HG03139 (cell line): Measurements from ENCODE around the gene ATP5MG.
A peak's percentile ranks its signal among the peaks of the same experiment; 100 is the strongest.
"Not testable (repeated sequence)": the region's sequence is repeated elsewhere in the genome, so short reads cannot be mapped to it uniquely, and the experiment has no call there.

ENCODE experiments used
- ATAC-seq: cut with Tn5 transposase; IDR thresholded peaks from one replicate; pipeline ENCODE4 v1.9.1; 2021; ENCODE audit not compliant: unreplicated experiment

ATP5MG gene

GRCh38 chr11:118406599-118407166 lies 5.3 kb downstream of the ATP5MG start:
- ATAC-seq = no peak

GRCh38 chr11:118410055-118410745 lies 8.8 kb downstream of the ATP5MG start:
- no peak for ATAC-seq

GRCh38 chr11:118411530-118411929 lies 10.1 kb downstream of the ATP5MG start:
- ATAC-seq = no peak

- no peak for ATAC-seq
These were observed 11.5 kb downstream of the ATP5MG start for GRCh38 chr11:118412921-118413320.

- ATAC-seq = no peak
These were observed 13.8 kb downstream of the ATP5MG start for GRCh38 chr11:118415062-118415738.

GRCh38 chr11:118415739-118416068 lies 14.3 kb downstream of the ATP5MG start:
- no peak for ATAC-seq

GRCh38 chr11:118416900-118417299 lies 15.5 kb downstream of the ATP5MG start:
- ATAC-seq = not testable (repeated sequence)

GRCh38 chr11:118417801-118418200 lies 16.4 kb downstream of the ATP5MG start:
- no peak for ATAC-seq

GRCh38 chr11:118418766-118419165 lies 17.4 kb downstream of the ATP5MG start:
- ATAC-seq = no peak

GRCh38 chr11:118427707-118428106 lies 26.3 kb downstream of the ATP5MG start:
- no peak for ATAC-seq

- ATAC-seq = no peak
These were observed 29.6 kb downstream of the ATP5MG start for GRCh38 chr11:118430956-118431355.

GRCh38 chr11:118434123-118434552 lies 32.7 kb downstream of the ATP5MG start:
- no peak for ATAC-seq

GRCh38 chr11:118434553-118435289 lies 33.3 kb downstream of the ATP5MG start:
- ATAC-seq = no peak

- peak; percentile 32 for ATAC-seq
These were observed 34.0 kb downstream of the ATP5MG start for GRCh38 chr11:118435290-118435892.

GRCh38 chr11:118435893-118436624 lies 34.7 kb downstream of the ATP5MG start, which contains the start of gene KMT2A:
Gene KMT2A (plus strand): TSS chr11:118436492. CDS start chr11:118436513, 21 bp downstream.
- peak; percentile 45 for ATAC-seq

- ATAC-seq = peak; percentile 11
These were observed 35.3 kb downstream of the ATP5MG start for GRCh38 chr11:118436639-118437207.

- no peak for ATAC-seq
These were observed 36.1 kb downstream of the ATP5MG start for GRCh38 chr11:118437208-118438125.

GRCh38 chr11:118438314-118438931 lies 37.0 kb downstream of the ATP5MG start:
- ATAC-seq = no peak

GRCh38 chr11:118439646-118440045 lies 38.2 kb downstream of the ATP5MG start:
- ATAC-seq = no peak
